ENCODE results near the gene EYA4. TPM values are rescaled to one million over a fixed set of nuclear protein-coding genes. Genes with fewer than 3 reads are reported as not detected.

The EYA4 gene
- 8.0 to 11.6 TPM (median 9.4 TPM) in 5 replicates for total RNA-seq (2022; extraction: Qiagen RNA extraction)

GRCh38 chr6:133241086-133241900, at the start of gene EYA4:
Gene EYA4 (plus strand): TSS chr6:133241357. CDS start chr6:133274781, 33,424 bp downstream.

